WTC11 (cell line): ENCODE measurements around the gene CACNA1F.

ENCODE experiments used
- FOXK1 ChIP-seq: sonication (generic); formaldehyde crosslinking; IDR thresholded peaks from 2 replicates; pipeline ENCODE4 v1.8.0; 2022; ENCODE audit warnings: mild to moderate bottlenecking, moderate library complexity, missing genetic modification reagents
- TF ChIP-seq, protein P1 (sequence below): fragments of 200-600 bp; IDR thresholded peaks from 2 replicates; pipeline ENCODE4 v1.8.0; 2022; ENCODE audit warnings: antibody characterized with exemption

DNA sequence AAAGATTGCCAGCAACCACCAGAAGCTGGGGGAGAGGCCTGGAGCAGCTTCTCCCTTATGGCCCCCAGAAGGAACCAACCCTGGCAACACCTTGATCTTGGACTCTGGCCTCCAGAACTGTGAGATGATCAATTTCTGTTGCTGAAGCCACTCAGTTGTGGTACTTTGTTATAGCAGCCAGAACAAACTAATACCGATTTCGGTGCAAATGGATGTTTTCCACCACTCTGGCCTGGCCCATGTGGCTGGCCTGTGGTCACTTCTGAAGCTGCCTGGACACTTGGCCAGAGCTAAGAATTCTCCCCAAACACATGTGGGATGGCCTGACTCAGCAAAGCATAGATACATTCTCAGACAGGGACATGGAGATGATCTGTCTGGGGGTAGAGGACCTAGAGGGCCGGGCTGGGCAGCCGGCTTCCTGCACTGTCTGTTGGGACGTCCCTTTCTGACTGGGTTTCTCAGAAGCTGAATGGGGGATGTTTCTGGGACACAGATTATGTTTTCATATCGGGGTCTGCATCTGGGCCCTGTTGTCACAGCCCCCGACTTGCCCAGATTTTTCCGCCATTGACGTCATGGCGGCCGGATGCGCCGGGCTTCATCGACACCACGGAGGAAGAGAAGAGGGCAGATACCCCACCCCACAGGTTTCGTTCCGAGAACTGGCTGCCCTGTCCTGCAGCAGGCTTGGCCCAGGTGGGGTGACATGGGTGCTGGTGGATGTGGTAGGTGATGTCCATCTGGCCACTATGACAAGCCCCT is 27.3 kb upstream of the CACNA1F start:
- TF ChIP-seq, protein P1, sequence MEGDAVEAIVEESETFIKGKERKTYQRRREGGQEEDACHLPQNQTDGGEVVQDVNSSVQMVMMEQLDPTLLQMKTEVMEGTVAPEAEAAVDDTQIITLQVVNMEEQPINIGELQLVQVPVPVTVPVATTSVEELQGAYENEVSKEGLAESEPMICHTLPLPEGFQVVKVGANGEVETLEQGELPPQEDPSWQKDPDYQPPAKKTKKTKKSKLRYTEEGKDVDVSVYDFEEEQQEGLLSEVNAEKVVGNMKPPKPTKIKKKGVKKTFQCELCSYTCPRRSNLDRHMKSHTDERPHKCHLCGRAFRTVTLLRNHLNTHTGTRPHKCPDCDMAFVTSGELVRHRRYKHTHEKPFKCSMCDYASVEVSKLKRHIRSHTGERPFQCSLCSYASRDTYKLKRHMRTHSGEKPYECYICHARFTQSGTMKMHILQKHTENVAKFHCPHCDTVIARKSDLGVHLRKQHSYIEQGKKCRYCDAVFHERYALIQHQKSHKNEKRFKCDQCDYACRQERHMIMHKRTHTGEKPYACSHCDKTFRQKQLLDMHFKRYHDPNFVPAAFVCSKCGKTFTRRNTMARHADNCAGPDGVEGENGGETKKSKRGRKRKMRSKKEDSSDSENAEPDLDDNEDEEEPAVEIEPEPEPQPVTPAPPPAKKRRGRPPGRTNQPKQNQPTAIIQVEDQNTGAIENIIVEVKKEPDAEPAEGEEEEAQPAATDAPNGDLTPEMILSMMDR: no peak
- no peak for TF ChIP-seq FOXK1 (CRISPR knock-in tag)
